NCI-H2171 treated with DMSO at 0.1 percent for 48 hours (cell line): Measurements from ENCODE around the gene TRMT112.
"Not testable (repeated sequence)": the region's sequence is repeated elsewhere in the genome, so short reads cannot be mapped to it uniquely, and the experiment has no call there.

Experiments
- DNase-seq: peaks from one replicate; lab custom pipeline; 2025; lab: John Stamatoyannopoulos, UW

TRMT112 gene

DNA sequence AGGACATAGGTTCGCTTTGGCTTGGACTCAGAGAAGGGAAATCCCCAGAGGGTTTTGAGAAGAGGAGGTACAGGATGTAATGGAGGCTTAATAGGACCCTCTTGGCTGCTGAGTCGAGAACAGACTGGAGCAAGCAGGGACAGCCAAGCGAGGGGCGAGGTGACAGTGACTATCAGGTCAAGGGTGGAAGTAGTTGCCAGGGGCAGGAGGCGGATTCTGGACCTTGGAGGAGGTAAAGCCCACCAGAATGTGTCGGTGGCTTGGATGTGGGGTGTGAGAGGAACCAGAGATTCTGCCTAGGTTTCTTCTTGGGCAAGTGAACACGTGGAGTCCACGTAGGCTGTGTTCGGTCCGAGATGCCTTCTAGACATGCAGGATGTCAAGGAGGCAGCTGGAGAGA is 4.4 kb downstream of the TRMT112 start:
- no peak for DNase-seq

DNA sequence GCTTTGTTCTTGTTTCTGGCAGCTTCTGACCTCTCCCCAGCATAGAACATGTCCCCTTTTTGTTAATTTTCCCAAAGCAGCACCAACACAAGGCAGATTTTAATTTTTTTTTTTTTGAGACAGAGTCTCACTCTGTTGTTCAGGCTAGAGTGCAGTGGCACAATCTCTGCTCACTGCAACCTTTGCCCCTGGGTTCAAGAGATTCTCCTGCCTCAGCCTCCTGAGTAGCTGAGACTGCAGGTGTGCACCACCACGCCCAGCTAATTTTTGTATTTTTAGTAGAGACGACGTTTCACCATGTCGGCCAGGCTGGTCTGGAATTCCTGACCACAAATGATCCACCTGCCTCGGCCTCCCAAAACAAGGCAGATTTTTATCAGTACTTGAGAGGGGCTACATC is 9.6 kb downstream of the TRMT112 start:
- DNase-seq: not testable (repeated sequence)

DNA sequence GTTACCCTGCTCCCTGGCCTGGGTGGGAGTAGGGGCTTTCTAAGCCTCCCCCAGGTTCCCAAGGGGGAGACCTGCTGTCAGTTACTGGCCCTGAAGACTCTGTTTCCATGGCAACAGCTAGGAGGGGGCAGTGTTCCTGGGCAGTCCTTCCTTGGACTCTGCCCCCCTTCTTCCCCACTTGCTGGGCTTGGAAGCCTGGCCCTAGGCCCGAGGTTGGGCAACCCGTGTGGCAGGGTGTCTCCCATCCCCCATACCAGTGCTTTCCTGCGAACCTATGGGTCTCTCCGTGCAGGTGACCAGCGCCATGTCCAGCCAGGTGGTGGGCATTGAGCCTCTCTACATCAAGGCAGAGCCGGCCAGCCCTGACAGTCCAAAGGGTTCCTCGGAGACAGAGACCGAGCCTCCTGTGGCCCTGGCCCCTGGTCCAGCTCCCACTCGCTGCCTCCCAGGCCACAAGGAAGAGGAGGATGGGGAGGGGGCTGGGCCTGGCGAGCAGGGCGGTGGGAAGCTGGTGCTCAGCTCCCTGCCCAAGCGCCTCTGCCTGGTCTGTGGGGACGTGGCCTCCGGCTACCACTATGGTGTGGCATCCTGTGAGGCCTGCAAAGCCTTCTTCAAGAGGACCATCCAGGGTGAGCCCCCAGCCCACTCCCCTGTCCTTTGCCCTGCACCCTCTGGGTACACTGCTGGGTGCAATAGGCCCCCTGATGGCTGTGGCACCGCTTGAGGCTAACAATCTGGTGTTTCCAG is 10.3 kb downstream of the TRMT112 start:
- DNase-seq: no peak

GRCh38 chr11:64306563-64306875 is 10.8 kb downstream of the TRMT112 start:
- DNase-seq: no peak

DNA sequence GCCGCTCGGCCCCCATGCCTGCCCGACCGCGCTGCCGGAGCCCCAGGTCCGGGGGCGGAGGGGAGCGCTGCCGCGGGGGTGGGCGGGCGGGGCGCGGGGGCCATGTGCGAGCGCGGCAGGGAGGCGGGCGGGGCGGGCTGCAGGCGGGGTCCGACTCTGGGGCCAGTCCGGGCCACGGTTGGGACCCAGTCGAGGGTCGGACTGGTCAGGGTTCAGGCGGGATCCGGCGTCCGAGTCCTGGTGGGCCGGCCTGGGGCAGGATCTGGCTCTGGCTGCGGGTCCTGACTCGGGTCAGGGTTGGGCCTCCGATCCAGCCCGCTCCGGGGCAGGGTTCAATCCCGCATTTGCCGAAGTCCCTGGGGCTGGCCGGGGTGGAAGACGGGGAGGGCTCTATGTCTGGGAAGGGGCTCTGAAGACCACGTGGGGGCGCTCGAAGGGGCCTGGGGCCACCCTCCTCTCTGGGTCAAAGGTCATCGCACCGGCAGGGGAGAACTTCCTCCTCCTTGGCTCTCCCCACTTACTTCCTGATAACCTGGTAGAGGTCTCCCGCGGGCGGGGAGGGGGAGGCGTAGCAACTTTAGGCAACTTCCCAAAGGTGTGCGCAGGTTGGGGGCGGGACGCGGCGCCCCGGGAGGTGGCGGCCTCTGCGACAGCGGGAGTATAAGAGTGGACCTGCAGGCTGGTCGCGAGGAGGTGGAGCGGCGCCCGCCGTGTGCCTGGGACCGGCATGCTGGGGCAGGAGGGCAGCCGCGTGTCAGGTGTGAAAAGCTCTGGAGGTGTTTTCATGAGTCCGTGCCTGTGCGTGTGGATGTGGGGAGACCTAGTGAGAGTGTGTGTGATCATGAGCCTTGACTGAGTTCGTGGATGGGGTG is 11.4 kb downstream of the TRMT112 start:
- DNase-seq: peak; percentile 60

GRCh38 chr11:64305075-64305690 is 12.2 kb downstream of the TRMT112 start, which contains the start of gene ESRRA:
Gene ESRRA, plus strand, starts transcription at chr11:64305524. Its CDS starts 1,656 bp downstream, at chr11:64307180.
- DNase-seq: peak; percentile 99

DNA sequence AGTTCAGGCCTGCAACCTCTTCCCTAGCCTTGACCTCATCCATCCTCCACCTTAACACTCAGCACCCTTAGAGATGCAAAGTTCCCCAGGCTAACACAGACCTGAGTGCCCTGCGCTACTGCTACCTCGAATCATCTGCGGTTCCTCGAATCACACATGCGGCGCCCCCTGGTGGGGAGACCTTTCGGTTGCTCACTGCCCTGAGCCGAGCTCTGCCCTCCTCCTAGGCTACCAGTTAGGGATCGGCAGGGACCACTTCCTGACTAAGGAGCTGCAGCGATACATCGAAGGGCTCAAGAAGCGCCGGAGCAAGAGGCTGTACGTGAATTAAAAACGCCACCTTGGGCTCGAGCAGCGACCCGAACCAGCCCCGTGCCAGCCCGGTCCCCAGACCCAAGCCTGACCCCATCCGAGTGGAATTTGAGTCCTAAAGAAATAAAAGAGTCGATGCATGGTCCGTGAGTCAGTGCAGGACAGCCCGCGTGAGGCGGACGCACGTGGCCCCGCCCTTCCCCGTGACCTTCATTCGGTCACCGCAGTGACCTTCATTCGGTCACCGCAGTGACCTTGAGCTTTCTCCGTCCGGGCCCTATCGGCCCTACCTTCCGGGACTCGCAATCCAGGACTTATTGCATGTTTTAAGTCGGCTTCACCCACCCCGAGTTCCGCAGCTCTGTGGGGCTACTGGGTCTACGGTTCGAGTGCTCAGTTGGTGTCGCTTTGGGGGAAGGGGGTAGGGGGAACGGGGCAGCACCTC is 12.9 kb downstream of the TRMT112 start:
- peak; percentile 85 for DNase-seq

DNA sequence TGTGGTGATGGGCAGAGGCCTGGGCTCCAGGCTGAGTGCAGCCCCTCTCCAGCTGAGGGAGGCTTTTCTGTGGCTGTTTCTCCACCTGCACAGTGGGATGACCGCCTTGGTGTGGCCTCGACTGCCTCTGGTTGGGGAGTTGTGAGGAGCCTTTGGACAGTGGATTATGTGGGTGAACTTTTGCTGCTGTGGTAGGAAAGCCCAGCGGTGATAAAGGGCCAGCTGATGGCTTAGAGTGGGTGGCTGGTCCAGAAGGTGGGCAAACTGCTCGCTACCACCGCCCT is 13.4 kb downstream of the TRMT112 start:
- no peak for DNase-seq

GRCh38 chr11:64303109-64304031 is 14.0 kb downstream of the TRMT112 start:
- no peak for DNase-seq

DNA sequence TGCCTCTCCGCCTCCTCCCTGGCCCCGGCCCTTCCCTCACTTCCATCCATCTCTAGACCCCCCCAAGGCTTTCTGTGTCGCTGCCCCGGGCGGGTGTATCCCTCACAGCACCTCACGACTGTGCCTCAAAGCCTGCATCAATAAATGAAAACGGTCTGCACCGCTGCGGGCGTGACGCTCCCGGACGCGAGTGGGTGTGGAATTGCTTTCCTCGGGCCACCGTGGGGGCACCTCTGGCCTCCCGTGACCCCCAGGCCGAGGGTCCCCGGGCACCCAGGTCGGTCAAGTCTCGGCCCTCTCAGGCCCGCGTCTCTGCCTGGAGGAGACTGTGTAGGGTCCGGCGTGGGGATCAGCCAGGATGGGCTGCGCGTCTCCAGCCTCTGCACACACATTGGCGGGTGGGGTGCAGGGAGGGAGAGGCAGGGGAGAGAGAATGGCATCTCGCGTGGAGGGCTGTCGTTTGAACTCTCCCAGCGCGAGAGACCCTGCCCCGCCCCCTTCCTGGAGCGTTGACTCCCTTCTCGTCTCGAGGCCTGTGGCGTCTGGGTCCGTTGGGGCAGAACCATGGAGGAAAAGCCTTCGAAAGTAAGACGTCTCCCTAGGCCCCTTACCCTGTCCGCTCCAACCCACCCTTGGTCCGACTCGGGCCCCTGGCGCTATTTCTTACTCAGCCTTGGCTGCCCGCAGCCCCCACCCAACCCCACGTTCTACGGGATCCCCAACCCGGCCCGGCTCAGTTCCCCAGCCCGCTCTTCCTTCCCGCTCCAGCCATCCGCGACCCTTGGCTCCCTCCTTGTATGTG is 17.3 kb downstream of the TRMT112 start, which contains the start of gene CATSPERZ:
TSS of gene CATSPERZ (plus strand) at position 512 of the 802 bp plus-strand sequence. CDS start at position 565, 53 bp downstream.
- no peak for DNase-seq

DNA sequence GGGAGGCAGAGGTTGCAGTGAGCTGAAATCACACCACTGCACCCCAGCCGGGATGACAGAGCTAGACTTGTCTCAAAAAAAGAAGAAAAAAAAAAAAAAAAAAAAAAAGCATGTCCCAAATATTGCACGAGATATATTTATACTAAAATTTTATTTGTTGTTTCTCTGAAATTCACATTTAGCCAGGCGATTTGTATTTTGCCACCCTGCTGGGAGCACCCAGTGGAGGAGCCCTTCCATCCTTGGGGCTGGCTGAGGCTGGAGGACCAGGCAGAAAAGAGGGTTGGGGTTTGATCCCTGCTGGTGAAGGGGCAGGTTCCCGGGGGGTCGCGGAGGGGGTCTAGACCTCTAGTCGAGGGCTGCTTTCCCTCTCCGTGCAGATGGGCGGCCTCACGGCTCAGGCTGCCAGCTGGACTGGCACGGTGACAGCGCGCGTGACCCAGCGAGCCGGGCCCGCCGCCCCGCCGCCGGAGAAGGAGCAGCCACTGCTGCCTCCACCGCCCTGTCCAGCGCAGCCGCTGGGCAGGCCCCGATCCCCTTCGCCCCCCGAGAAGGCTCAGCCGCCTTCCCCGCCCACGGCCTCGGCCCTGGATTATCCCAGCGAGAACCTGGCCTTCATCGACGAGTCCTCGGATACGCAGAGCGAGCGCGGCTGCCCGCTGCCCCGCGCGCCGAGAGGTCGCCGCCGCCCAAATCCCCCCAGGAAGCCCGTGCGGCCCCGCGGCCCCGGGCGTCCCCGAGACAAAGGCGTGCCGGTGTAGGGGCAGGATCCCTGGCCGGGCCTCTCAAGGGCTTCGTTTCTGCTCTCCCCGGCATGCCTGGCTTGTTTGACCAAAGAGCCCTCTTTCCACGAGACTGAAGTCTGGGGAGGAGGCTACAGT is 18.2 kb downstream of the TRMT112 start:
- no peak for DNase-seq

DNA sequence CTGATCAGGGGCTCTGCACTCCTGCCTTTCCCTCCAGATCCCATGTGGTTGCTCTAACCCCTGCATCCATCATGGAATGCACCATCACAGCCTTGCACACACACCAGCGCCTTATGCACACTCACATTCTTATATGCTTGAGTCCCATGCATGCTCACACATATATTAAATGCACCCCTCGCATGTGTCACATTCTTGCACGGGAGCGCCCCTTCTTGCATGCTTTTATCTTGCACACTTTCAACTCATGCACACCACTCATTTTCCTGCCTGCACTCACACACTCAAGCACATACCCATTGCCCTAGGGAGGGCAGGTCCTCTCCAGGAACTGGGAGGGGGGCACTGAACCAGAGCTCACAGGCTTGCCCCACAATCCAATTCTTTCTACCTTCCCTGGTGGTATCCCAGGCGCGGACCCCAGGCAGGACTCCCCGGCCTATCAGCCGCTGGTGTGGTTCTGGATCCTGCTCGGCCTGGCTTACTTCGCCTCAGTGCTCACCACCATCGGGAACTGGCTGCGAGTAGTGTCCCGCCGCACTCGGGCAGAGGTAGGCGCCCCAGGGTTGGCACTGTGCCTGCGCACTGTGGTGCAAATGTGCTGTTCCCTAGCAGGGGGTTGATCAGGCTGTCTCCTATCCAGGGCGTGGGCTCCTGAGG is 19.5 kb downstream of the TRMT112 start:
- DNase-seq: no peak

DNA sequence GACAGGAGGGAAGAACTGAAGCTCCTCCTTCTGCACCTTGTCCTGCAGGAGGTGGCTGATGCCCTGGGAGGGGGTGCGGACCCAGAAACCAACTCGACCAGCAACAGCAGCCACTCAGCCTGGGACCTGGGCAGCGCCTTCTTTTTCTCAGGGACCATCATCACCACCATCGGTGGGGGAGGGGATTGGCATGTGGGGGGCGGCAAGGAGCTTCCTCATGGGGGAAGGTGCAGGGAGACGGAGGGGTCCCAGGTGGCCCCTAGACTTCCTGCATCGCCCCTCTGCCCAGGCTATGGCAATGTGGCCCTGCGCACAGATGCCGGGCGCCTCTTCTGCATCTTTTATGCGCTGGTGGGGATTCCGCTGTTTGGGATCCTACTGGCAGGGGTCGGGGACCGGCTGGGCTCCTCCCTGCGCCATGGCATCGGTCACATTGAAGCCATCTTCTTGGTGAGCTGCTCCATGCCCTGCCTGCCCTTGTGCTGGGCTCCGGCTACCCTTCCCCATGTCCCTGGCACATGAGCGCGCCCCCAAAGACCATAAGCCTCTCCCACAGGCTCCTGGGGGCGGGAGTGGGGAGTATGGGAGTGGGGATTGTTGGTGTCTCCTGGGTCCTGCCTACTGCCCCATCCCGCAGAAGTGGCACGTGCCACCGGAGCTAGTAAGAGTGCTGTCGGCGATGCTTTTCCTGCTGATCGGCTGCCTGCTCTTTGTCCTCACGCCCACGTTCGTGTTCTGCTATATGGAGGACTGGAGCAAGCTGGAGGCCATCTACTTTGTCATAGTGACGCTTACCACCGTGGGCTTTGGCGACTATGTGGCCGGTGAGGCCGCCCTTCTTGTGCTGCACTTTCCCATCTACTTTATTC is 20.3 kb downstream of the TRMT112 start:
- no peak for DNase-seq

- DNase-seq: no peak
Observed at GRCh38 chr11:64296236-64296635, 21.1 kb downstream of the TRMT112 start.

DNA sequence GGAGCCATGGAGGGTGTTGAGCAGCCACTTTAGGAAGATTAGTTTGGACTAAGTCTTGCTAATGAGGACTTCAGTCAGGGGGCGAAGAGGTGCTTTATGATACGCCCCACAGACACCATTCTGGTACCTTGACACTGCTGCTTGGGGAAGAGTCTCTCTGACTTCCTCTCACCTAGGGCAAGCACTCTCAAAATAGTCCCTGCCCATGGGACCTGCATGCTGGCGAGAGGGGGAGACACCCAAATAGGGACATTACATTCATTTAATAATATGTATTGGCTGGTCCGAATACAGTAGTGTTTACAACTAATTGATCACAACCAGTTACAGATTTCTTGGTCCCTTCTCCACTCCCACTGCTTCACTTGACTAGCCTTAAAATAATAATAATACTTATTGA is 21.6 kb downstream of the TRMT112 start:
- DNase-seq: no peak

DNA sequence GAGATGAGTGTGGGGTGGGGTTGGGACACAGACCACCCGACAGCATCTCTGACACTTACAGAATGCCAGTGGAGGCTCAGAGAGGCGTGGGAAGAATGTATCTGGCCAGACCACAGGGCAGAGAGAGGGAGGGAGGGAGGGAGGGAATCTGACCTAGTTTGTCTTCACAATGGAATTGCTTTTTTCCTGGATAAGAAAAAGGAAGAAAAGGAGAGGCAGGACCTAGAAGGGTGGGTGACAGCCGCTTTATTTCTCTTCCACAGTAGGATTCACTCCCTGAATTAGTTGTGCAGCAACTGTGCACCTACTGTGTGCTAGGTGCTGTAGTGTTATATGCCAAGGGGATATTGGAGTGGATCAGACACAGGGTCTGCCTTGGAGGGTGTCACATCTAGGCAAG is 22.6 kb downstream of the TRMT112 start:
- DNase-seq: no peak

- DNase-seq: no peak
Observed at GRCh38 chr11:64292460-64293254, 24.7 kb downstream of the TRMT112 start.
